Uterus (tissue), 4 donors: ENCODE results near the gene TFCP2L1. TPM values are rescaled to one million over a fixed set of nuclear protein-coding genes. Genes with fewer than 3 reads are reported as not detected.

Source experiments
- DNase-seq, 2 donors: peaks; one replicate each; pipeline ENCODE4 v3.0.0-alpha.2; 2019 to 2020
- H3K27ac ChIP-seq, 2 donors: fragments of 200-600 bp; sonication (generic); 1 replicate in 1 of 2; 2 replicates in 1 of 2; pipeline ENCODE4 v1.5.1; 2016 to 2018
- H3K27me3 ChIP-seq, 2 donors: fragments of 200-600 bp; sonication (generic); one replicate each; pipeline ENCODE4 v1.5.1; 2018 to 2019; ENCODE audit warnings: control low read depth in 1 of 2
- H3K36me3 ChIP-seq, 2 donors: fragments of 200-600 bp; sonication (generic); one replicate each; pipeline ENCODE4 v1.5.1; 2019; ENCODE audit warnings: control low read depth in 1 of 2
- H3K4me1 ChIP-seq, 2 donors: fragments of 200-600 bp; sonication (generic); one replicate each; pipeline ENCODE4 v1.5.1; 2018 to 2019; ENCODE audit warnings: control low read depth in 1 of 2
- H3K4me3 ChIP-seq, 2 donors: fragments of 200-600 bp; sonication (generic); 1 replicate in 1 of 2; 2 replicates in 1 of 2; pipeline ENCODE4 v1.5.1; 2018 to 2019; ENCODE audit warnings: mild to moderate bottlenecking in 1 of 2
- H3K9me3 ChIP-seq, 2 donors: fragments of 200-600 bp; sonication (generic); one replicate each; pipeline ENCODE4 v1.5.1; 2019; ENCODE audit warnings: control low read depth in 1 of 2
- POLR2A ChIP-seq, 2 donors: fragments of 450-650 bp; IDR thresholded peaks; one replicate each; pipeline ENCODE4 v1.6.1; 2016; ENCODE audit warnings: antibody characterized with exemption in 2 of 2, mild to moderate bottlenecking in 1 of 2, moderate library complexity in 1 of 2
- intact Hi-C: fragments of 100-400 bp; cut with DNase I; formaldehyde crosslinking; loops from one replicate; pipeline ENCODE4 v1.15.1; 2023; ENCODE audit warnings: low total_unique reads
- total RNA-seq, 4 donors: library from RNA; depleted of rRNA in 3 of 4; stranded (reverse); fragments of >200 nt in 3 of 4; gene quantifications; one replicate each; pipeline versions ENCODE4 v1.1.0 to v1.2.4, GENCODE V29; 2014 to 2023
- TF ChIP-seq, protein P1 (sequence below), 4 experiments: fragments of 200-600 bp in 2 of 4; fragments of 450-650 bp in 2 of 4; sonication (generic) in 2 of 4; IDR thresholded peaks; one replicate each; pipeline ENCODE4 v1.5.1; 2016 to 2019; ENCODE audit warnings: antibody characterized with exemption in 4 of 4, mild to moderate bottlenecking in 2 of 4, moderate library complexity in 1 of 4
- donor health status: DM: yes; HTN: yes; CAD: no.

Gene TFCP2L1
- total RNA-seq, 4 donors from 2014 or later: under 0.01 to 6.2 (median 2.1) TPM

DNA sequence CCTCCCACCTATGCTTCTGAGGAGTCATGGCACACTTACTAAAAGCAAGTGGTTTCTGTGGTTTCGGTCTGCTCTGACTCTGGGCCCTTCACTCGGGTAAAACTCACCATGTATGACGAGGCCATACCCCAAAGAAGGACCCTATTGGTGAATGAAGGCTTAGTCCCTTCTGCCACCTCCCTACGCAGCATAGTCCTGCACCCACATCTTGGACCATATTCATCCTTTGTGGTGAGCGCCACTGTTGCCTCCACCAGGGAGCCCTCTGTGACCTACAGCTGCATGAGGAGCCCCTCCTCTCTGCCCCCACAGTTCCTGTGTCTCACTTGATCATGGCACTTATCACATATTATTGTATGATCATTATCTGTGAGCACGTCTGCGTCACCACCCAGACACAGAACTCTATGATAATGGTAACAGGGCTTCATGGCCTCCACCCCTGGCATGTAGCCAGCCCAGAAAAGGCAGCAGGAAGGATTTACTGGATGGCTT is 113.3 kb downstream of the TFCP2L1 start:
- intact Hi-C loops: no loop called here
- Histone ChIP-seq H3K27me3 (no peaks in the 10 kb centered on the region), H3K36me3 (no peaks in the 10 kb centered on the region), H3K4me3 (no peak overlapping the region), H3K4me1 (no peaks in the 10 kb centered on the region), H3K27ac (no peak overlapping the region), H3K9me3 (no peaks in the 10 kb centered on the region)
- TF ChIP-seq, protein P1, sequence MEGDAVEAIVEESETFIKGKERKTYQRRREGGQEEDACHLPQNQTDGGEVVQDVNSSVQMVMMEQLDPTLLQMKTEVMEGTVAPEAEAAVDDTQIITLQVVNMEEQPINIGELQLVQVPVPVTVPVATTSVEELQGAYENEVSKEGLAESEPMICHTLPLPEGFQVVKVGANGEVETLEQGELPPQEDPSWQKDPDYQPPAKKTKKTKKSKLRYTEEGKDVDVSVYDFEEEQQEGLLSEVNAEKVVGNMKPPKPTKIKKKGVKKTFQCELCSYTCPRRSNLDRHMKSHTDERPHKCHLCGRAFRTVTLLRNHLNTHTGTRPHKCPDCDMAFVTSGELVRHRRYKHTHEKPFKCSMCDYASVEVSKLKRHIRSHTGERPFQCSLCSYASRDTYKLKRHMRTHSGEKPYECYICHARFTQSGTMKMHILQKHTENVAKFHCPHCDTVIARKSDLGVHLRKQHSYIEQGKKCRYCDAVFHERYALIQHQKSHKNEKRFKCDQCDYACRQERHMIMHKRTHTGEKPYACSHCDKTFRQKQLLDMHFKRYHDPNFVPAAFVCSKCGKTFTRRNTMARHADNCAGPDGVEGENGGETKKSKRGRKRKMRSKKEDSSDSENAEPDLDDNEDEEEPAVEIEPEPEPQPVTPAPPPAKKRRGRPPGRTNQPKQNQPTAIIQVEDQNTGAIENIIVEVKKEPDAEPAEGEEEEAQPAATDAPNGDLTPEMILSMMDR (IDR thresholded peaks at IDR 0.05): no peak
- TF ChIP-seq POLR2A (IDR thresholded peaks at IDR 0.05): no peak
- no peak for DNase-seq

DNA sequence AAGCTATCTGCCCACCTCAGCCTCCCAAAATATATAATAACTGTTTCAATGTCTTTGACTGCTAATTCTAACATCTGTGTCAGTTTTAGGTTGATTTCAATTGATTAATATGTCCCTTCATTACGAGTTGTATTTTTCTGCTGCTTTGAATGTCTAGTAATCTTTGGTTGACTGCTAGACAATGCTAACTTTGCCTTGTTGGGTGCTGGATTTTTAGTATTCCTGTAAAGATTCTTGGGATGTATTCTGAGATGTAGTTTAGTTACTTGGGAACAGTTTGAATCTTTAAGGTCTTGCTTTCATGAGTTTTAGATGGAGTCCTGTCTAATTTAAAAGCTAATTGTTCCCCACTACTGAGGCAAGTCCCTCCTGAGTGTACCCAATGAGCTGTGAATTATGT is 114.4 kb downstream of the TFCP2L1 start:
- no peaks in the 10 kb centered on the region for H3K9me3 ChIP-seq
- H3K4me1 ChIP-seq: no peaks in the 10 kb centered on the region
- intact Hi-C loops: no loop called here
- H3K4me3 ChIP-seq: no peak overlapping the region
- H3K27me3 ChIP-seq: no peaks in the 10 kb centered on the region
- no peak for TF ChIP-seq POLR2A (IDR thresholded peaks at IDR 0.05)
- TF ChIP-seq, protein P1 (IDR thresholded peaks at IDR 0.05): no peak
- no peaks in the 10 kb centered on the region for H3K36me3 ChIP-seq
- no peak for DNase-seq
- H3K27ac ChIP-seq: no peak overlapping the region

DNA sequence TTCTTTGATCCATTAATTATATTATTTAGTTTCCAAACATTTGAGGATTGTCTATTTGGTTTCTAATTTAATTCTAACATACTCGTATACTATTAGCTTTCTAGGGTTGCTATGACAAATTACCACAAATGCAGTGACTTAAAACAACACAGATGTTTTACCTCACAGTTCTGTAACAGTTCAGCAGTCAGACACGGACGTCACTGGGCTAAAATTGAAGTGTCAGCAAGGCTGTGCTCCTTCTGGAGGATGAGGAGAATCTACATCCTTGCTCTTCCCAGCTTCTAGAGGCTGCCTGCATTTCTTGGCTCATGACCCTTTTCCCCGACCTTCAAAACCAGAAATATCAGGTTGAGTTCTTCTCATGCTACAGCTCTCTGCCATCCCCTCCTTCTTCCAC is 117.6 kb downstream of the TFCP2L1 start:
- H3K27ac ChIP-seq: no peak overlapping the region
- H3K36me3 ChIP-seq: no peaks in the 10 kb centered on the region
- no peak overlapping the region for H3K4me3 ChIP-seq
- intact Hi-C loops: no loop called here
- H3K4me1 ChIP-seq: no peaks in the 10 kb centered on the region
- H3K27me3 ChIP-seq: no peaks in the 10 kb centered on the region
- DNase-seq: no peak
- no peak for TF ChIP-seq POLR2A (IDR thresholded peaks at IDR 0.05)
- TF ChIP-seq, protein P1 (IDR thresholded peaks at IDR 0.05): no peak
- H3K9me3 ChIP-seq: no peaks in the 10 kb centered on the region

Other genes starting within 250 kb of the TFCP2L1 start
- under 1 TPM in 1 of 4 donors, not detected in 3; under 0.01 TPM for gene RNU4ATAC, start 245.7 kb upstream of the TFCP2L1 start, total RNA-seq